Skeletal muscle tissue (tissue), 5 donors: ENCODE results near the gene FRYL. TPM values are rescaled to one million over a fixed set of nuclear protein-coding genes. Genes with fewer than 3 reads are reported as not detected.
"Not testable (repeated sequence)": the region's sequence is repeated elsewhere in the genome, so short reads cannot be mapped to it uniquely, and the experiment has no call there.

ENCODE experiments used
- H3K27ac ChIP-seq: one replicate; pipeline ENCODE4 v1.7.0; 2013; ENCODE audit warnings: mild to moderate bottlenecking, low read depth, low read length, inconsistent platforms
- H3K27me3 ChIP-seq, 3 donors: one replicate each; pipeline ENCODE4 v1.7.0; 2013; ENCODE audit warnings: low read length in 3 of 3; ENCODE audit not compliant: control insufficient read depth in 3 of 3, insufficient read depth in 3 of 3
- H3K36me3 ChIP-seq, 3 donors: one replicate each; pipeline ENCODE4 v1.7.0; 2013; ENCODE audit warnings: low read length in 3 of 3; ENCODE audit not compliant: control insufficient read depth in 3 of 3, insufficient read depth in 3 of 3
- H3K4me1 ChIP-seq, 3 donors: one replicate each; pipeline ENCODE4 v1.7.0; 2013; ENCODE audit warnings: low read length in 3 of 3, mild to moderate bottlenecking in 3 of 3; ENCODE audit not compliant: control insufficient read depth in 3 of 3, insufficient read depth in 3 of 3
- H3K4me3 ChIP-seq, 3 donors: one replicate each; pipeline ENCODE4 v1.7.0; 2013; ENCODE audit warnings: low read length in 3 of 3
- H3K9ac ChIP-seq, 3 donors: one replicate each; pipeline ENCODE4 v1.7.0; 2013; ENCODE audit warnings: low read length in 3 of 3, mild to moderate bottlenecking in 3 of 3, moderate library complexity in 2 of 3, low read depth in 1 of 3
- H3K9me3 ChIP-seq, 3 donors: one replicate each; pipeline ENCODE4 v1.7.0; 2013; ENCODE audit warnings: low read length in 3 of 3; ENCODE audit not compliant: control insufficient read depth in 3 of 3
- small RNA-seq: library from RNA; depleted of rRNA; stranded (forward); fragments of <200 nt; gene quantifications from one replicate; pipeline ENCODE3, GENCODE V24; 2014
- total RNA-seq: library from RNA; depleted of rRNA; stranded (reverse); fragments of >200 nt; gene quantifications from one replicate; pipeline ENCODE4 v1.2.3, GENCODE V29; 2014
- donor health status: Osteomylitis.

Gene FRYL
- total RNA-seq, 1 donor from 2014 or later: 66.3 TPM

- H3K36me3 ChIP-seq, H3K27me3 ChIP-seq, H3K9ac ChIP-seq, H3K4me1 ChIP-seq, H3K27ac ChIP-seq, H3K9me3 ChIP-seq, H3K4me3 ChIP-seq: not testable (repeated sequence)
Observed at GRCh38 chr4:48451656-48452055, 328.4 kb downstream of the FRYL start.

GRCh38 chr4:48450740-48451139 lies 329.3 kb downstream of the FRYL start:
- no peak overlapping the region for H3K27ac ChIP-seq
- no peak overlapping the region for H3K4me3 ChIP-seq
- H3K9ac ChIP-seq: no peak overlapping the region
- no peaks in the 10 kb centered on the region for H3K27me3 ChIP-seq
- no peaks in the 10 kb centered on the region for H3K4me1 ChIP-seq
- no peaks in the 10 kb centered on the region for H3K9me3 ChIP-seq
- H3K36me3 ChIP-seq: no peaks in the 10 kb centered on the region

- Histone ChIP-seq H3K9me3 (no peaks in the 10 kb centered on the region), H3K27ac (no peak overlapping the region), H3K4me1 (no peaks in the 10 kb centered on the region), H3K36me3 (no peaks in the 10 kb centered on the region), H3K4me3 (no peak overlapping the region), H3K9ac (no peak overlapping the region), H3K27me3 (no peaks in the 10 kb centered on the region)
Observed at GRCh38 chr4:48449151-48449550, 330.9 kb downstream of the FRYL start.

Small RNA genes within 50 kb of the gene (small RNA-seq; reads per million reads assigned to genes)
- gene RNU5E-3P: 0.67 reads per million, percentile 70 among the genes with 10 or more reads in this experiment

Other genes with a start within 250 kb of the FRYL start
- gene OCIAD1, start 50.8 kb upstream of the FRYL start, total RNA-seq: 102 TPM
- gene OCIAD2, start 126.5 kb upstream of the FRYL start, total RNA-seq: 10.4 TPM
- gene CWH43, start 206.0 kb upstream of the FRYL start, total RNA-seq: not detected